OCI-LY7 (cell line): ENCODE data around the gene CSDE1. TPM values are rescaled to one million over a fixed set of nuclear protein-coding genes. Genes with fewer than 3 reads are reported as not detected.
A peak's percentile ranks its signal among the peaks of the same experiment; 100 is the strongest.

ENCODE experiments used
- BruUV-seq: library from RNA; stranded (reverse); fragments of 400-500 nt; replicated peaks from 2 replicates; lab custom pipeline; 2021; lab: Mats Ljungman, UMichigan
- CTCF ChIA-PET: fragments of 300-600 bp; sonication (Branson Sonifier 250); formaldehyde crosslinking; loops from one replicate; lab custom pipeline; 2022; ENCODE audit warnings: antibody characterized with exemption; ENCODE audit not compliant: unreplicated experiment; lab: Charles Lee
- POLR2A ChIA-PET: fragments of 300-600 bp; sonication (Branson Sonifier 250); formaldehyde crosslinking; loops from one replicate; lab custom pipeline; 2022; ENCODE audit warnings: antibody characterized with exemption; lab: Charles Lee
- DNase-seq: peaks from one replicate; pipeline ENCODE4 v3.0.0-alpha.2; 2015; ENCODE audit warnings: low spot score
- H2AFZ ChIP-seq: fragments of 200-600 bp; sonication (generic), shearing (Covaris generic); 2 replicates; pipeline ENCODE4 v1.6.1; 2014; ENCODE audit warnings: mild to moderate bottlenecking, antibody characterized with exemption, low read length, moderate library complexity
- H3K27ac ChIP-seq: fragments of 200-600 bp; sonication (generic); 2 replicates; pipeline ENCODE4 v1.5.1; 2014; ENCODE audit warnings: mixed run types, low read depth, mild to moderate bottlenecking, moderate library complexity, low read length, inconsistent platforms; ENCODE audit not compliant: poor library complexity, severe bottlenecking
- H3K36me3 ChIP-seq: fragments of 200-600 bp; sonication (generic); 2 replicates; pipeline ENCODE4 v1.6.1; 2014; ENCODE audit warnings: mild to moderate bottlenecking, antibody characterized with exemption, low read length, moderate library complexity, mixed read lengths; ENCODE audit not compliant: insufficient read depth
- H3K4me1 ChIP-seq: fragments of 200-600 bp; sonication (generic); 2 replicates; pipeline ENCODE4 v1.5.1; 2014; ENCODE audit warnings: mild to moderate bottlenecking, low read length; ENCODE audit not compliant: insufficient read depth, poor library complexity, severe bottlenecking
- H3K4me2 ChIP-seq: fragments of 200-600 bp; sonication (generic); 2 replicates; pipeline ENCODE4 v1.6.1; 2014; ENCODE audit warnings: mild to moderate bottlenecking, low read length
- H3K4me3 ChIP-seq: fragments of 200-600 bp; sonication (generic); 2 replicates; pipeline ENCODE4 v1.5.1; 2014; ENCODE audit warnings: mild to moderate bottlenecking, low read depth, low read length; ENCODE audit not compliant: poor library complexity, severe bottlenecking
- H3K79me2 ChIP-seq: fragments of 200-600 bp; sonication (generic); 2 replicates; pipeline ENCODE4 v1.6.1; 2016; ENCODE audit warnings: low read depth, mild to moderate bottlenecking, low read length, moderate library complexity, mixed read lengths; ENCODE audit not compliant: insufficient read depth
- H3K9me2 ChIP-seq: fragments of 200-600 bp; sonication (generic); 2 replicates; pipeline ENCODE4 v1.6.1; 2016; ENCODE audit warnings: mild to moderate bottlenecking, low read length, mixed read lengths; ENCODE audit not compliant: insufficient read depth
- H3K9me3 ChIP-seq: fragments of 200-600 bp; sonication (generic); 2 replicates; pipeline ENCODE4 v1.6.1; 2014; ENCODE audit warnings: mild to moderate bottlenecking, mixed run types, low read length, mixed read lengths
- H4K20me1 ChIP-seq: fragments of 200-600 bp; sonication (generic); 2 replicates; pipeline ENCODE4 v1.6.1; 2014; ENCODE audit warnings: mild to moderate bottlenecking, antibody characterized with exemption, low read length, moderate library complexity, mixed read lengths; ENCODE audit not compliant: insufficient read depth
- CTCF ChIP-seq: fragments of 200-600 bp; sonication (generic); conservative IDR thresholded peaks from 2 replicates; pipeline ENCODE4 v1.5.1; 2014; ENCODE audit warnings: mild to moderate bottlenecking, antibody characterized with exemption, low read length, moderate library complexity, mixed read lengths
- EZH2phosphoT487 ChIP-seq: fragments of 200-600 bp; sonication (generic); IDR thresholded peaks from 2 replicates; pipeline ENCODE4 v1.6.1; 2018; ENCODE audit warnings: low read depth, borderline replicate concordance, mild to moderate bottlenecking, mixed run types, antibody characterized with exemption, low read length, moderate library complexity, mixed read lengths
- intact Hi-C: fragments of 100-400 bp; cut with micrococcal nuclease; formaldehyde crosslinking; loops from one replicate; pipeline ENCODE4 v1.10.0; 2022; ENCODE audit not compliant: unreplicated experiment
- total RNA-seq, 2 experiments: library from RNA; depleted of rRNA in 1 of 2; stranded (reverse); fragments of >200 nt in 1 of 2; shearing (Covaris generic) in 1 of 2; gene quantifications; 2 replicates each; pipeline ENCODE4 v1.2.3, GENCODE V29; 2014 to 2022

The CSDE1 gene
- total RNA-seq, 2 experiments from 2014 or later: 177 to 426 TPM

DNA sequence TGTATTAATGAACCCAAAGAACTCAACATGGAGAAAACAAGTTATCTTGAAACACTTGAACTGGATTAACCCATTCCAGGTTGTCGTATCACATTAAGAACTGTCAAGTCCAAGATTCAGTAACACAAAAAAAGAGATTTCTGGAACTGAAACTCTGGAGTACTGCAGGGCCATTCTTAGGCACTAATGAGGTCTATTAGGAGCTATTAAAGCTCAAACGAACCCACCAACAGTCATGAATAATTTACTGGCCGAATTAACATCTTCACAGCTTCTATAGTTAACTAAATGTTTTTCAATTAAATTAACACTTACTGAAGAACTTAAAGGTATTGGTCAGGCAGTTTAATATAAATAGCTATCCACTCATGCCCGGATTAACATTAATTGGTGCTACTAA, 4.6 kb downstream of the CSDE1 start:
- ChIA-PET CTCF (no interaction called here), POLR2A (interaction anchor here (0.7 to 1.0 kb wide), 2 partner anchors 11 to 383 kb away, joined by 3 to 4 read pairs; no protein-coding TSS in a partner anchor)
- Histone ChIP-seq H3K4me1 (peaks cover 42% of the 10 kb centered on the region), H4K20me1 (peaks cover 75% of the 10 kb centered on the region), H3K4me2 (peak overlapping the region; percentile 32; the same call in 1 of the 2 replicates), H3K36me3 (peaks cover 87% of the 10 kb centered on the region), H3K9me2 (no peaks in the 10 kb centered on the region), H3K9me3 (no peaks in the 10 kb centered on the region), H3K4me3 (no peak overlapping the region), H3K79me2 (peaks cover 92% of the 10 kb centered on the region), H3K27ac (no peak overlapping the region), H2AFZ (no peak overlapping the region)
- TF ChIP-seq EZH2phosphoT487 (no peak), CTCF (no peak)
- intact Hi-C loops: loop anchor here (5.0 to 10.0 kb wide), 4 partner anchors 36 to 808 kb away; partner anchors contain the start of gene NRAS
- BruUV-seq: no TSS peak
- no peak for DNase-seq

DNA sequence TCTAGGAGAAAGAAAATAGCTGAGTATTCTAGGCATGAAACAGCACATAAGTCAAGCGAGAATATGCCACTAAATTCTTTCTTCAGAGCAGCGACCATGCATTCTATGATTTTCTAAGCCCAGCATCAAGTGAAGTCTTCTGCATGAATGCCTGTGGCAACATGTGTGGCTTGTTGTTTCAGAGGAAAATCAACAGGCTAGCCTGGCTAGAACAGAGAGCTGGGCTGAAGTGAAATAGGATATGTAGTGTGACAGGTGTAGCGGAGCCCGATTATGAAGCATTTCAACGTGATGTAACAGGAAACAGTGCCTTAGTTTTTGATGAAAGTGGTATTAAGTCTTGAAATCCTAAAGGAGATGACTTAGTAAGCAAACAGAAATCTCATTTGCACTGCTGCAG, 7.0 kb downstream of the CSDE1 start:
- BruUV-seq: no TSS peak
- no peak for DNase-seq
- Histone ChIP-seq H3K27ac (no peak overlapping the region), H3K4me3 (no peak overlapping the region), H3K79me2 (peaks cover 100% of the 10 kb centered on the region), H4K20me1 (peaks cover 77% of the 10 kb centered on the region), H2AFZ (no peak overlapping the region), H3K9me3 (no peaks in the 10 kb centered on the region), H3K4me1 (peaks cover 39% of the 10 kb centered on the region), H3K9me2 (no peaks in the 10 kb centered on the region), H3K4me2 (no peak overlapping the region), H3K36me3 (peaks cover 97% of the 10 kb centered on the region)
- ChIA-PET POLR2A (interaction anchor here (0.7 to 1.2 kb wide), 2 partner anchors 13 to 31 kb away, joined by 3 read pairs; no protein-coding TSS in a partner anchor), CTCF (no interaction called here)
- intact Hi-C loops: loop anchor here (5.0 to 10.0 kb wide), 4 partner anchors 33 to 806 kb away; partner anchors contain the start of gene NRAS
- TF ChIP-seq EZH2phosphoT487 (no peak), CTCF (no peak)

- peaks cover 30% of the 10 kb centered on the region for H3K4me1 ChIP-seq
- H3K27ac ChIP-seq: no peak overlapping the region
- H3K4me3 ChIP-seq: no peak overlapping the region
- peaks cover 97% of the 10 kb centered on the region for H3K36me3 ChIP-seq
- TF ChIP-seq EZH2phosphoT487: no peak
- peaks cover 100% of the 10 kb centered on the region for H3K79me2 ChIP-seq
- CTCF ChIA-PET: no interaction called here
- H2AFZ ChIP-seq: no peak overlapping the region
- intact Hi-C loops: loop anchor here (5.0 to 10.0 kb wide), 4 partner anchors 33 to 805 kb away; partner anchors contain the start of gene NRAS
- H3K9me3 ChIP-seq: no peaks in the 10 kb centered on the region
- no peaks in the 10 kb centered on the region for H3K9me2 ChIP-seq
- POLR2A ChIA-PET: interaction anchor here (0.6 to 0.7 kb wide), 2 partner anchors 238 to 302 kb away, joined by 3 read pairs; no protein-coding TSS in a partner anchor
- no peak for DNase-seq
- no TSS peak for BruUV-seq
- H3K4me2 ChIP-seq: no peak overlapping the region
- H4K20me1 ChIP-seq: peaks cover 72% of the 10 kb centered on the region
These were observed 7.9 kb downstream of the CSDE1 start for GRCh38 chr1:114749835-114750234.
